Activated CD4-positive, alpha-beta T cell treated with anti-CD3 and anti-CD28 coated beads, Interleukin-2, amount 10 ng/mL, durations not matched to agents 24 days and 14 days (primary cell): ENCODE data around the gene WDR91. TPM values are rescaled to one million over a fixed set of nuclear protein-coding genes. Genes with fewer than 3 reads are reported as not detected.

Experiments used
- DNase-seq: peaks from one replicate; pipeline ENCODE4 v3.0.0; 2022
- H3K27ac Mint-ChIP-seq: one replicate; pipeline ENCODE4 v1.8.0; 2022; ENCODE audit warnings: mild to moderate bottlenecking, mixed read lengths
- H3K27me3 Mint-ChIP-seq: one replicate; pipeline ENCODE4 v1.8.0; 2022; ENCODE audit warnings: mixed read lengths
- H3K36me3 Mint-ChIP-seq: one replicate; pipeline ENCODE4 v1.8.0; 2022; ENCODE audit warnings: low read depth, mild to moderate bottlenecking, mixed read lengths
- H3K4me1 Mint-ChIP-seq: one replicate; pipeline ENCODE4 v1.8.0; 2021; ENCODE audit warnings: mixed read lengths
- H3K4me3 Mint-ChIP-seq: one replicate; pipeline ENCODE4 v1.8.0; 2022; ENCODE audit warnings: mild to moderate bottlenecking, moderate library complexity, mixed read lengths
- H3K9me3 Mint-ChIP-seq: one replicate; pipeline ENCODE4 v1.8.0; 2021; ENCODE audit warnings: mixed read lengths
- intact Hi-C: fragments of 100-400 bp; cut with micrococcal nuclease; formaldehyde crosslinking; loops from one replicate; pipeline ENCODE4 v1.15.1; 2023
- total RNA-seq: library from RNA; stranded (reverse); gene quantifications from 2 replicates; pipeline ENCODE4 v1.2.3, GENCODE V29; 2022

Gene WDR91
- total RNA-seq, 1 donor from 2014 or later, result 26.6 TPM

- Mint-ChIP-seq H3K9me3 (peaks cover 6% of the 10 kb centered on the region), H3K27ac (peak overlapping the region; percentile 56), H3K27me3 (no peaks in the 10 kb centered on the region), H3K4me1 (peaks cover 5% of the 10 kb centered on the region), H3K36me3 (peaks cover 64% of the 10 kb centered on the region), H3K4me3 (no peak overlapping the region)
- intact Hi-C loops, result no loop called here
- DNase-seq, result no peak
These were observed 24.5 kb downstream of the WDR91 start for GRCh38 chr7:135186841-135187253.

DNA sequence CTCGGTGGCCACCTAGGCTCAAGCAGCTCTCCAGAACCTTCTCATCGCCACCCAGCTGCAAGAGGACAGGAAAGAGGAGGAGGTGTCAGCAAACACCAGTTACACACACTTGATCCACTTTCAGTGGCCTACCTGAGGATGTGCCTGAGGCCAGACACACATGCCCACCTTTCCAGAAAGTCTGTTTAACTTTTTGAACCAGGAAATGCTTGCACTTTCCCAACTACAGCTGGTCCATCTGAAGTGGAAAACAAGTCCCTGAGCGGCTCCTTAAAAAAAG is 25.1 kb downstream of the WDR91 start:
- Mint-ChIP-seq H3K27ac (no peak overlapping the region), H3K36me3 (peaks cover 65% of the 10 kb centered on the region), H3K4me1 (peaks cover 5% of the 10 kb centered on the region)

DNA sequence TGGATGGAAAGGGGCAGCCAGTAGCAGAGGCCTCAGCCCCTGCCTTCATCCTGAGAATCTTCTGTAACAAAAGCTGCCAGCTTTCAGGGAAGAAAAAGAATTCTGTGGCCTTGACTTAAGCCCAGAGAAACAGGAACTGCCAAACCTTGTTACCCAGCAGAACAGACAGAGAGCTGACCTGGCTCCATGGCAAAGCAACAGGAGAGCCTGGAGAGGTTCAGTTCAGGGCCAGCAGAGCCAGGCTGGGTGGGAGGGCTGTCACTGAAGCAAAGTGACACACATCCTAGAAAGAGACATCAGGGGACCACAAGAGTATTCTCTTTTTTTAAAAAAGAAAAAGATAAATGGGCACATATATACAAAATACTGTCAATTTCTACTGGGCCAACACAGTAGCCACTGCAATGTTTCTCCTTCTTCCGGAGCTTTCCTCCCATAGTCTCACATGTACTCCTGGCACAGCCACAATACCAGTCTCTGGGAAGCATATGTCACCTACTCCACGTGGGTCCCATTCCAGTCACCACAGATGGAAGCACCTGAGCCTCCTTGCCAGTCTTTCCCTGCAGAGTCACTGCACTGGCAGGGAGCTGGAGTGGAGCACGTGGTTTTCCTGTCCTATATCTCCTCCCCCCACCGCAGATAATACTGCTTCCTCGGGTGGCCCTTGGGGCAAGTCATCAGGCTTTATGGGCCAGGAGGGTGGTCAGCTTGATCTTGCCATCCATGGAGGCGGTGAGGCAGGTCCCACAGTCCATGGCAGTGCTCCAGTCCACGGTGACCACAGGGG is 25.7 kb downstream of the WDR91 start:
- no peak for DNase-seq
- no peaks in the 10 kb centered on the region for H3K27me3 Mint-ChIP-seq
- peaks cover 5% of the 10 kb centered on the region for H3K4me1 Mint-ChIP-seq
- peaks cover 64% of the 10 kb centered on the region for H3K36me3 Mint-ChIP-seq
- intact Hi-C loops, result no loop called here
- no peak overlapping the region for H3K4me3 Mint-ChIP-seq
- H3K9me3 Mint-ChIP-seq, result peaks cover 6% of the 10 kb centered on the region
- H3K27ac Mint-ChIP-seq, result peak overlapping the region; percentile 15

More for the DNA sequence above, 25.1 kb downstream of the WDR91 start:
- Mint-ChIP-seq H3K4me3 (no peak overlapping the region), H3K27me3 (no peaks in the 10 kb centered on the region), H3K9me3 (peaks cover 6% of the 10 kb centered on the region)
- intact Hi-C loops, result no loop called here
- DNase-seq, result no peak

GRCh38 chr7:135184254-135184841 is 27.0 kb downstream of the WDR91 start:
- H3K4me1 Mint-ChIP-seq, result peaks cover 5% of the 10 kb centered on the region
- no peak overlapping the region for H3K27ac Mint-ChIP-seq
- H3K36me3 Mint-ChIP-seq, result peaks cover 63% of the 10 kb centered on the region
- H3K9me3 Mint-ChIP-seq, result peaks cover 10% of the 10 kb centered on the region
- no peaks in the 10 kb centered on the region for H3K27me3 Mint-ChIP-seq
- DNase-seq, result no peak
- H3K4me3 Mint-ChIP-seq, result no peak overlapping the region
- intact Hi-C loops, result no loop called here

DNA sequence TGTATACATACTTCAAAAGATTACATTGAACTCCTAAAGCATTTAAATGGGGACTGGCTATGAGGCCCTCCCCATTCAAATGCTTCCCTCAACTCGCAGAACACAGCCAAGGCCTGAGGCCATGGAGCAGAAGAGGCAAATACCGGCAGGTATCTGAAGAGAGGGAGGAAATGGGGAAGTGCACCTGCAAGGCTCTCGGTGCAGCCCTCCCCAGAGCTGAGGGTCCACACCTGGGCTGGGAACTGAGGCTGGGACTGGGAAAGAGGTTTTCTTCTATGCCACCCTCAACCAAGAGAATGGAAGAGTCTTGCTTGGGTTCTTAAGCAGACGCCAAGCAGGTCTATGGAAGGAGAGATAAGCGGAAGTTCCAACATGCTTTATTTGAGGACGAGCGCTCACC is 27.8 kb downstream of the WDR91 start:
- no peak overlapping the region for H3K27ac Mint-ChIP-seq
- intact Hi-C loops, result no loop called here
- no peak overlapping the region for H3K4me3 Mint-ChIP-seq
- peaks cover 65% of the 10 kb centered on the region for H3K36me3 Mint-ChIP-seq
- H3K9me3 Mint-ChIP-seq, result peaks cover 10% of the 10 kb centered on the region
- H3K4me1 Mint-ChIP-seq, result peaks cover 5% of the 10 kb centered on the region
- H3K27me3 Mint-ChIP-seq, result no peaks in the 10 kb centered on the region
- no peak for DNase-seq

DNA sequence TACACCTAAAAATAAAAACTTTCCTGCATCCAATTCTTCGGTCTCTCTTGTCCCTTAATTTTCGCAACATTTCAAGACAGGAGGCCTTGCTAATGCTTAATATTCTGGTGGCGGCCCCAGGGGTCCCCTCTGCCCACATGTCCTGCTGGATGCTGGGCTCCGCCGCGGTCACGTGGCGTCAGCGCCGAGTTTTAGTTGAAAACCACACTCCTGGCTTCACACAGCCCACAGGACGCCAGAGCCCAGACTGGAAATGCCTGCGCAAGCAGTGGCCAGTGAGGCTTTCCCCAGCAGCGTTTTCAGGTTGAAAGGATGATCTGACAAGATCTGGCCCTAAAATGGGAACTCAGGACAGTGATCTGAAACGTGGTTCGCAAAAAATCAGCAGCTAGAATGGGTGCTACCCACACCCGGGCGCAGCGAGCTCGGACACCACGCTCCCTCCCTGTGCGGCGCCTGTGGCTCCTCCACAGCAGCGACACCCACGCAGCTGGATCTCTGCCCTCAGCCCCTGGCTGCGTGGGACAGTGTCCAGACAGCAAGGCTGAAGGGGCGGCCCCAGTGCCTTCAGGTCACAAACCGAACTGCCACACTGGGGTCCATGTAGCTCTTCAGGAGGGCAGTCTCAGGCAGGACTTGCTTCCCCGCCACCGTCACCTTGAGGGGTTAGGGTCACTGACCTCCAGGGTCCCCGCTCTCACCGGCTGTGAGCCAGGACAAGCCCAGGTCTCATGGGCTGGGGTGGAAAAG is 29.2 kb downstream of the WDR91 start:
- no peak for DNase-seq
- Mint-ChIP-seq H3K27ac (no peak overlapping the region), H3K27me3 (no peaks in the 10 kb centered on the region), H3K36me3 (peaks cover 57% of the 10 kb centered on the region), H3K4me1 (peaks cover 5% of the 10 kb centered on the region), H3K9me3 (peaks cover 13% of the 10 kb centered on the region), H3K4me3 (no peak overlapping the region)
- intact Hi-C loops, result no loop called here

DNA sequence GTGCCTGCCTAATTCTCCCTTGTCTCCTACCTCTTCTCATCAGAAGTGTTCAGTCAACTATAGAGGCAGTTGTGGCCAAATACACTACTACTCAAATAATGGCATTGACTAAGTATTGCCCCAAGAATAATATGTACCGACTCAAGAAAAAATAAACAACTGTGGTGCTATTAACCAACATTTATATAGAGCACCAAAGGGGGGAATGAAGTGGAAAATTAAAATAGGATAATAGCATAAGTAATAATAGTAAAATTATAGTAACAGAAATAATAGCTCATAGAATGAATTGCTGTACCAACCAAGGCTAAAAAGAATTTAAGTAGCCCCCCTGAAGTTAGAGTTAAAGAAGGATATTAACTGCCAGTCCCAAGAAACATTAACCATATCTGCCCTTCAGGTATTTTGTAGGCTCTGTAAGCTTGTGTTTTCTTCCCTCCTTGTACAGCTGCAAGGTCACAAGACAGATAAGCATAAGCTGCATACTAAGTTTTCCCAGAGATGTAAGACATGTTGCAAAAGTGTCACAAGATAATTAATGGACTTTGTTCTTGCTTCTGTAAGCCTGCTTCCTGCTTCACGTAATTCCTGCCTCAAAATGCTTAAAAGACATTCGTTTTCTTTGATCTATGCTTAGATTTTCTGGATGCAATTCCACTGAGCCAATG is 29.9 kb downstream of the WDR91 start:
- peaks cover 51% of the 10 kb centered on the region for H3K36me3 Mint-ChIP-seq
- no peak overlapping the region for H3K4me3 Mint-ChIP-seq
- no peak overlapping the region for H3K27ac Mint-ChIP-seq
- intact Hi-C loops, result no loop called here
- no peaks in the 10 kb centered on the region for H3K4me1 Mint-ChIP-seq
- DNase-seq, result no peak
- peaks cover 13% of the 10 kb centered on the region for H3K9me3 Mint-ChIP-seq
- H3K27me3 Mint-ChIP-seq, result no peaks in the 10 kb centered on the region

DNA sequence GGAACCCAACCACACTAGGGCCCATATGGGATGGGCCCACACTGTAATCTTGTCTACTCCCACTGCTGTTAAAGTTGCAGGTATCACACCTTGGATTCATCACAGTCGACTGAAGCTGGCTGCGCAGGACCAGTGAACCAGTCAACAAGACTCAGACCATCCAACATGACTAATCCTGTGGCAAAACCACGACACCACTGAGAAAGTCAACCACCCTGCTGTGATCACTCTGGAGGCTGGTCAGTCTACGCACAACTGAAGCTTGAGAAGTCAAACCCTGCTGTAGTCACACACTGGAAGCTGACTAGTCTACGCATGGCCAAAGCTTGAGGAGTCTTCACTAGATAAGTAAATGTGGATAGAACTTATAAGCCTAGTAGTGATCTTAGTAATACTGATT is 31.2 kb downstream of the WDR91 start:
- H3K36me3 Mint-ChIP-seq, result peaks cover 50% of the 10 kb centered on the region
- no peak for DNase-seq
- intact Hi-C loops, result no loop called here

GRCh38 chr7:135179321-135179925 is 31.9 kb downstream of the WDR91 start:
- H3K36me3 Mint-ChIP-seq, result peaks cover 48% of the 10 kb centered on the region
- no peak overlapping the region for H3K4me3 Mint-ChIP-seq
- H3K27me3 Mint-ChIP-seq, result no peaks in the 10 kb centered on the region
- H3K27ac Mint-ChIP-seq, result no peak overlapping the region
- H3K9me3 Mint-ChIP-seq, result peaks cover 13% of the 10 kb centered on the region
- H3K4me1 Mint-ChIP-seq, result no peaks in the 10 kb centered on the region
- intact Hi-C loops, result loop anchor here (10.0 kb wide), 2 partner anchors 725 to 805 kb away; partner anchors contain the start of gene AKR1B1
- DNase-seq, result no peak

More for the DNA sequence above, 31.2 kb downstream of the WDR91 start:
- Mint-ChIP-seq H3K4me1 (no peaks in the 10 kb centered on the region), H3K27ac (no peak overlapping the region), H3K27me3 (no peaks in the 10 kb centered on the region), H3K9me3 (peaks cover 13% of the 10 kb centered on the region), H3K4me3 (no peak overlapping the region)

DNA sequence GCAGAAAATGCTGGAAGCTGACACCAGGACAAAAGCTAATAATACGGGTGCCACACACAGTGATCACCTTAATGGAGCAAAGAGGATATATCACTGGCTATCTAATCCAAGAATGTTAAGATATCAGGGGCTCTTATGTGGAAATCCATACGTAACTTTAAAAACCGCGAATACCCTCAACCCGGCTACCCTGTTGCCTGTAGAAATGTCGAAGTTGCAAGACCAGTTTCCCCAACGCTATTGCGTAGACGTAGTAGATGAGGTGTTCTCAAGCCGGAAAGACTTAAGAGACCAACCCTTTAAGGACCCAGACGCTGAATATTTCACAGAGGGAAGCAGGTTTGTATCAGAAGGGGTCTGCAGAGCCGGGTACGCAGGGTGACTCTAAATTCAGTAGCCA is 33.0 kb downstream of the WDR91 start:
- peaks cover 13% of the 10 kb centered on the region for H3K9me3 Mint-ChIP-seq
- no peaks in the 10 kb centered on the region for H3K4me1 Mint-ChIP-seq
- peaks cover 38% of the 10 kb centered on the region for H3K36me3 Mint-ChIP-seq
- intact Hi-C loops, result loop anchor here (10.0 kb wide), 2 partner anchors 724 to 806 kb away; partner anchors contain the start of gene AKR1B1
- DNase-seq, result no peak
- H3K27me3 Mint-ChIP-seq, result no peaks in the 10 kb centered on the region
- no peak overlapping the region for H3K27ac Mint-ChIP-seq
- H3K4me3 Mint-ChIP-seq, result no peak overlapping the region

GRCh38 chr7:135177028-135177696 is 34.2 kb downstream of the WDR91 start:
- Mint-ChIP-seq H3K4me1 (peaks cover 2% of the 10 kb centered on the region), H3K4me3 (no peak overlapping the region), H3K36me3 (peaks cover 26% of the 10 kb centered on the region), H3K27ac (no peak overlapping the region), H3K9me3 (peaks cover 6% of the 10 kb centered on the region), H3K27me3 (no peaks in the 10 kb centered on the region)
- DNase-seq, result no peak
- intact Hi-C loops, result loop anchor here (10.0 kb wide), 2 partner anchors 722 to 808 kb away; partner anchors contain the start of gene AKR1B1

DNA sequence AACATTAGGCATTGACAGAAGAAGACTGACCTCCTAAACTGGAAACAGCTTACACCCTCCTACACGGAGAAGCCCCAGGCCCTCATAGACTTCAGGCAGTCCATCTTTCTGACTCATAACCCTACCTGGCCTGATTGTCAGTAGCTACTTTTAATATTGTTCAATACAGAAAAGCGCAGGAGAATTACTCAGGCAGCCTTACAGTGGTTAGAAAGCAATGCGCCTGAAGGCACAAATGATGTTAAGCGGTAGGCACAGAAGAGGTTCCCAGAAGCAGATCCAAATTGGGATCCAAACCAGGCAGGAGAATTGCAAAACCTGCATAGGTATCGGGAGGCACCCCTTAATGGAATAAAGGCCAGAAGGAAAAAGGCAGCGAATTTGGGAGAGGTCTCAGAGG is 35.4 kb downstream of the WDR91 start:
- Mint-ChIP-seq H3K4me1 (peaks cover 11% of the 10 kb centered on the region), H3K27me3 (no peaks in the 10 kb centered on the region), H3K36me3 (peaks cover 15% of the 10 kb centered on the region), H3K27ac (no peak overlapping the region), H3K9me3 (peaks cover 6% of the 10 kb centered on the region), H3K4me3 (no peak overlapping the region)
- DNase-seq, result no peak
- intact Hi-C loops, result loop anchor here (10.0 kb wide), 2 partner anchors 721 to 809 kb away; partner anchors contain the start of gene AKR1B1

GRCh38 chr7:135174941-135175340 is 36.4 kb downstream of the WDR91 start:
- intact Hi-C loops, result loop anchor here (10.0 kb wide), 2 partner anchors 720 to 810 kb away; partner anchors contain the start of gene AKR1B1
- DNase-seq, result no peak
- H3K27me3 Mint-ChIP-seq, result no peaks in the 10 kb centered on the region
- peaks cover 3% of the 10 kb centered on the region for H3K9me3 Mint-ChIP-seq
- peaks cover 8% of the 10 kb centered on the region for H3K36me3 Mint-ChIP-seq
- peaks cover 13% of the 10 kb centered on the region for H3K4me1 Mint-ChIP-seq
- no peak overlapping the region for H3K4me3 Mint-ChIP-seq
- H3K27ac Mint-ChIP-seq, result no peak overlapping the region
